Endothelial cell of hepatic sinusoid (primary cell): ENCODE data around the gene SYN1.

ENCODE experiments used
- in situ Hi-C: cut with HindIII; loops from 2 replicates; pipeline ENCODE4 v1.10.0; 2017; ENCODE audit warnings: low sequenced_read_pairs

The SYN1 gene

DNA sequence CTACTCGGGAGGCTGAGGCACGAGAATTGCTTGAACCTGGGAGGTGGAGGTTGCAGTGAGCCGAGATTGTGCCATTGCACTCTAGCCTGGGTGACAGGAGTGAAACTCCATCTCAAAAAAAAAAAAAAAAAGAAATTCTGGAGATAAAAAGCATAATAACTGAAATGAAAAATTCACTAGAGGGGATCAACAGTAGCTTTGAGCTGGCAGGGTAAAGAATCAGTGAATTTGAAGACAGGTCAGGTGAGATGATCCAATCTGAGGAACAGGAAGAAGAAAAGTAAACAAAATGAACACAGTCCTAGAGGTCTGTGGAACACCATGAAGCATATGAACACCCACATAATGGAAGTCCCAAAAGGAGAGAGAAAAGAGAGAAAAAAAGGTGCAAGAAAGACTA is 22.4 kb downstream of the SYN1 start:
- in situ Hi-C loops: no loop called here

DNA sequence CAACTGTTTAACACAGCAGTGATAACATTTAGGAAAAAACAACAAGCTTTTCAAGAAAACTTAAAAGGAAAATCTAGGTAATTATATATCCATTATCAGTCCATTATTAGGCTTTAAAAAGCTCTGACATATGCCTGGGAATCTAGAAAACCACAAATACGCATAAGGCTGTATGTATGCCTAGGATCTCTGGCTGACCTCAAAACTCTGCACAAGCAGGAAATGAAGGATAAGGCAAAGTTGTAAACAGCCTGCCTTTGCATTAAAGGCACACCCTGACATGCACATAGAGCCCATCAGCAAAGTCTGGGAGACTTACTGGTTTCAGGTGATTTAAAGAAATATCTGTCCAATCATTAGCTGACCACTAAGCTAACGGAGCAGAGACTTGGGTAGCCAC is 23.4 kb downstream of the SYN1 start:
- in situ Hi-C loops: no loop called here

DNA sequence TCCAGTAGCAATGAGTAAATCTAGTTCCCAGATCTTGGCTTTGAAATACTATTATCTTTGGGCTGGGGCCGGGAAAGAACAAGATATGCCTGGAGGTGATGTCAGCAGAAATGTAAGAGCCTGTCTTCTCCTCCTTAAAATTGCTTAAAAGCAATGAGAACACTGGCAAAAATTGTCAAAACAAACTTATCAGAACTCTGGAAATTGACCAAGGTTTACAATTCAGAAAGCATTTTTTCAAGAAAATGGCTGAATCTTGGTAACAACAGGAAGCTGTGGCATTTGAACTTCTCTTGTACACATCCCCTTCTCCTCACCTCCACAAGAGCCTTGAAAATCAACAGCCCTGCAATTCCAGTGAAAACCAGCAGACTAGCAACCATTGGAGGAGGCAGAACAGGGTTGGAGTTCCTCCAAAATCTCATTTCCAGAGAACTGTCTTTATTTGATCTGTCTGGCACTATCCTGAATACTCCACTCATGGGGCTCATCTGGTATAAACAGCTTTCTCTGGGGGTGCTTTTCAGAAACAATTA is 23.9 kb downstream of the SYN1 start:
- in situ Hi-C loops: no loop called here

DNA sequence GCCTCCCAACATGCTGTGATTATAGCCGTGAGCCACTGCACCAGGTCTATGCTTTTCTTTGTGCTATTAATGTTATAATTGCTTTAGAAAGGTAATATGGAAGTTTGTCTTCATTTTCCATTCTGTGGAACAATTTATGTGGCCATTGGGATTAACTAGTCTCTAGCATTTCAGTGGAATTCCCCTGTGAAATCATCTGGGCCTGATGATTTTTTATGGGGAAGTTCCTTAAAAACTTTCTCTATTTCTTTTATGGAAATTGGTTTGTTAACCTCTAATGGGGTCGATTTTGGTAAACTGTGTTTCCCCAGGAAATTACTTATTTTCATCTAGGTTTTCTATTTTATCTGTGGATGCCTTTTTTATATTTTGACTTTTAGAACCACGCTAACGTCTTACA is 26.1 kb downstream of the SYN1 start:
- in situ Hi-C loops: no loop called here

DNA sequence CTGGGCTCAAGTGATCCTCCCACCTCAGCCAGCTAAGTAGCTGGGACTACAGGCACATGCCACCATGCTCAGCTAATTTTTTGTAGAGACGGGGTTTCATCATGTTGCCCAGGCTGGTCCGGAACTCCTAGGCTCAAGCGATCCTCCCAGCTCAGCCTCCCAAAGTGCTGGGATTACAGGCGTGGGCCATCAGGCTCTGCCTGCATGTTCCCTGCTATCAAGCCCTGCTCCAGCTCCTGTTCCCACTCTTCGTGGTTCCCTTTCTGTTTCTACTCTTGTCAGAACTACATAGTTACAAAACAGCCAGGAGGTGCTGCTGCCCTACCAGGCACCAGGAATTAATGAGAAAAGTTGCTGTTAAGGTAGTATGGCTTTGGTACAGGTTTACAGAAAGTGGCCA is 28.7 kb downstream of the SYN1 start:
- in situ Hi-C loops: no loop called here

DNA sequence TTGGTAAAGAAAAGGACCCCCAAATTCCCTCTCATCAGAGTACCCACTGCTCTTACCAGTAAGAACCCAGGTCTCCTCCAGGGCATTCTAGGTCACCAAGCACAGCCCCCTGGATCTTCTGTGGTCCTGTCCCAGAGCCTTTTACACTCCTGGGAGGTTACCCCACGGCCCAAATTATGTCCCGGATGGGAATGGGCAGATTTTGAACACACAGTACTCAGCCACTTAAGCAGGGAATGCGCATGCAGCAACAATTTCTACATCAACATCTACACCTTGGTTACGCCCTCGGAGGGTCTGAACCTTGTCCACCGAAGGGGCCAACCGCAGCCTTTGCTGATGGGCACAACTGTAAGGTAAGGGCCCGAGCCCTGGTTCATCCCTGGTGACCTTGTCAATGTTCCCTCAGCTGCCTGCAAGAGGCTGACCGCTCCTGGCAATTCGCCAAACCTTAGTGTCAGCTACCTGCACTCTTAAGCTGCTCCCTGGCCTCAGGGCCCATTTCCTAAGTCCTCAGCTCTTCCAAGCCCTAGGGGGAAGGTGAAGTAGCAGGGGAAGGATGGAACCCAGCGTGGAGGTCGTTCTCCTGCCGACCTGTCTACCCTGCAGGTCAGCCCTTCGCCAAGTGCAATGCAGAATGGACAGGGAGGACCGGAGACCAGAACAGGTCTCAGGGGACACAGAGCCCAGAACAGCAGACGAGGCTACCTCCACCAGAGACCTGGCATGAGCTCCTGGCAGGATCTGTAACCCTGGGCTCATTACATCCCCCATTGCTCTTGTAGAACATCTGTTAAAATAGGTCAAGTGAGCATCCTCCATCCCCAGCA is 31.5 kb downstream of the SYN1 start:
- in situ Hi-C loops: no loop called here

DNA sequence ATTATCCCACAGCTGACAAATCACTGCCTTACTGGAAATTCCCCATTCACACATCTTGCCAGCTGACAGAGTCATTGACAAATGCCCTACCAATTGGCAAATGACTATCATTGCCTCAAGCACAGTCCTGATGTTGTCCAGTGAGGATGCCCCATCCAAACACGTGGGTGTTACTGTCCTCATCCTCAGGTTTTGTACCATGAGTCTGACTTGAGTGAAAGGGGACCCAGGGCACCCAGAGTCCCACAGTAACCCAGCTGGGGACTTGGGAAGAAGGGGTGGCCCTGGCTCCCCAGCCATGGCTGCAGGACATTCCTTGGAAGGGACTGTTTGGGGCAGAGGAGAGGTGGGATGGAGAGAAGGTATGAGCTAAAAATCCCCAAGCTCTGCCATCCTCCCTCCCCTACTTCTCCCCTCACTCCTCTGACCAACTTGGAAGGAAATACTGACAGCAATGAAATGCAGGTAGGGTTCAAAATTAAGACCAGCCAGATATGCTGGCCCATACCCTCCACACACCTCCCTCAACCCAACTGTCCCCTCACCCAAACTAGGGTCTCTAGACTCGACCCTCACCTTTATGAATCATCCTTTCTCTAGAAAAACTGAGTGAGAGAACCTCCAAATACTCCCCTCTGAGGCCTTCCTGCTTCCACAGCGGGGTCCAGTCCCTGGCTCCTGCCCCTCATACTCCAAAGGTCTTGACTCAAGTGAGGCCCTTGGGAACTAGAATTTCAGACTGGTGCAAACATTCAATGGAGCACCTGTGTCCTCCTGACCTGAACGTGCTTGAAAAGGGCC is 32.4 kb downstream of the SYN1 start:
- in situ Hi-C loops: no loop called here

DNA sequence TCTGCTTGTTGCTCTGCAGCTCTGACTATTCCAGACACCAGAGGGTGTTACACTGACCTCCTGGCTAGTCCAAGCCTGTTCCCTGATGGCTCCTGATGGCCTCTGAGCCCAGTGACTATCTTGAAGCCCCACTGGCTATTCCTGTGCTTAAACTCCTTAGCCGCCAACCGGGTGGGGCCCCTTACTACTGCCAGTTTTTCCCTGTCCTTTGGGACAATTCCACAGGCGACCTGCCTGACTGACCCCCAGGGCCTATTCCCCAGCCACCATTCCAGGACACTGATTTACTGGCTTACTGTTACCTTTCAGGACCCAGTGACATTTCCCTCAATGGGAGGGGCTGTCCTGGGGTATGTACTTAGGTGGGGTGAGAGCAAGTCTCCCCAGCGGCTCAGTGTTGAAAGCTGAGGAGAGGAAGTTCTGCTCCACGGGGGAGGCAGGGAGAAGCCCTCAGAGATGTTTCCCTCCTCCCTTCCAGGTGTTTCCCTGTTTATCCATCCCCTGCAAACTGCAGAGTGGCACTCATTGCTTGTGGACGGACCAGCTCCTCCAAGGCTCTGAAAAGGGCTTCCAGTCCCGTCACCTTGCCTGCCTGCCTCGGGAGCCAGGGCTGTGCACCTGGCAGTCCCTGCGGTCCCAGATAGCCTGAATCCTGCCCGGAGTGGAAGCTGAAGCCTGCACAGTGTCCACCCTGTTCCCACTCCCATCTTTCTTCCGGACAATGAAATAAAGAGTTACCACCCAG is 33.4 kb downstream of the SYN1 start:
- in situ Hi-C loops: no loop called here

DNA sequence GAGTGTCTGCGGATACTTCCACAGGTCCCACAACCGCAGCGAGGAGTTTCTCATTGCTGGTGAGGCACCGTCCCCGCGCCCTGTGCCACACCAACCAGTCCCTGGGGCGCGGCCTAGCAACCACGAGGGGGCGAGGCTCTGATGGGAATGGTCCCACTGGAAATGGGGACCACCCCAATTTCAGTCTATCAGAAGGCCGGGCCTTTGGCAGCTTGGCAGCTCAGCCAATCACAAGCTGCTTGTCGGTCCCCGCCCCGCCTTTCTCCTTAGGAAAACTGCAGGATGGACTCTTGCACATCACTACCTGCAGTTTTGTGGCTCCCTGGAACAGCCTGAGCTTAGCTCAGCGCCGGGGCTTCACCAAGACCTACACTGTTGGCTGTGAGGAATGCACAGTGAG is 34.4 kb downstream of the SYN1 start:
- in situ Hi-C loops: no loop called here

DNA sequence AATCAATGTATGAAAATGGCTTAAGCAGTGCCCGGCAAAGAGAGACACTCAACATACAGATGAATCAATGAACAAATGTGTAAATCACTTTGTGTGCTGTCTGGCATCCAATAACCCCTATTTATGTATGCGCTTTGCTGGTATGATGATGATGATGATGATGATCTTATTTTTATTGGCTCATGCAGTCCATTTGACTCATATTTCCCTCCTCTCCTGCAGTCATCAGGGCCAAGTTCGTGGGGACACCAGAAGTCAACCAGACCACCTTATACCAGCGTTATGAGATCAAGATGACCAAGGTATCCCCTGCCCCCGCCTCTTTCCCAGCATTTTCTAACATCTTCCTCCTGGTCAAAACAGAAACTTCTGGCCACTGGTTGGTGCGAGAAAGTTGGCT is 34.9 kb downstream of the SYN1 start:
- in situ Hi-C loops: no loop called here

DNA sequence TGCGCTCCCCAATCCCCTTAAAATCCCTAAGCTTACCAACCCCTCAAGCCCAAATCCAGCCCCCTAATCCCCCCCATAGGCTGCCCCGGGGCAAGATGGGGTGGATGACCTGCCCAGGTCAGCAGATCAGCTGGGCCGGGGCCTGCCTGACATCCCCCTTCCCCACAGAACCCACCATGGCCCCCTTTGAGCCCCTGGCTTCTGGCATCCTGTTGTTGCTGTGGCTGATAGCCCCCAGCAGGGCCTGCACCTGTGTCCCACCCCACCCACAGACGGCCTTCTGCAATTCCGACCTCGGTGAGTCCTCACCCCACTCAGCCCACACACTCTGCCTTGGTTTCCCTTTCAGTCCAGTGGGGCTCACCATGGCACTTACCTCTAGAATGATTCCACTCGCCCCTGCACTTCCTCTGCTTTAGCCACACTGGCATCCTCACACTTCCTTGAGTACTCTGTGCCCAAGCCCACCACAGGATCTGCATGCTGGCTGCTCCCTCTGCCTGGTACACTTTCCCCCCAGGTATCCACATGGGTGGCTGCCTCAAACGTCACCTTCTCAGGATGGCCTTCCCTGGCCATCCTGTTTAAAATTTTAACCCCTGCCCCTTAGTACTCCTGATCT is 36.3 kb downstream of the SYN1 start:
- in situ Hi-C loops: no loop called here

DNA sequence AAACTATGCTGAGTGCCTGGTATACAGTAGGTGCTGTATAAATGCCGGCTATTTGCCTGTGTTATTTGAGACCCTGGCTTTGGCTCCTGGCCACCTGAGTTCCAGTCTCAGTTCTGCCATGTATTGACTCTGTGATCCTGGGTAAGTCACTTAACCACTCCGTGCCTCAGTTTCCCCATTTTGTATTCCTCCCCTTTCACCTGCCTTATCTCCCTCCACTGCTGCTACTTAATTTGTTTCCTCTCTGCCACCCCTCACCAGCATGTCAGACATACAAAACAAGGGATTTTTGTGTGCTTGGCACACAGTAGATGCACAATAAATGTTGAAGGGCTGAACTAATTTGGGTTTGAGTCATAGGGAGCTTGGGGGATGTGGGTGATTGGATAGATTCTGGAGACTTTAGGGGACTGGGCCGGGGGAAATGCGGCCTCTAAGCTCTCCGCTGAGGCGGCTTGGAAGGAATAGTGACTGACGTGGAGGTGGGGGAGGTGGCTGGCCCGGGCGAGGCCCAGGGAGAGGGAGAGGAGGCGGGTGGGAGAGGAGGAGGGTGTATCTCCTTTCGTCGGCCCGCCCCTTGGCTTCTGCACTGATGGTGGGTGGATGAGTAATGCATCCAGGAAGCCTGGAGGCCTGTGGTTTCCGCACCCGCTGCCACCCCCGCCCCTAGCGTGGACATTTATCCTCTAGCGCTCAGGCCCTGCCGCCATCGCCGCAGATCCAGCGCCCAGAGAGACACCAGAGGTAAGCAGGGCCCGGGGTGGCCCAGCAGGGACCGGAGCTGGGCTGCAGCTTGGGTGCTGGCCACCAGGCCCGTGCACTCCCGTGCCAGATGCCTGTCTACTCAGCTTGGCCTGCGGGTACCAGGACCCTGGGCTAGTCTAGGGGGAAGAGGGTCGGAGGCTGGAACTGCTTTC is 37.7 kb downstream of the SYN1 start, which contains the start of gene TIMP1:
Gene TIMP1, plus strand, starts transcription at position 706 of the 917 bp plus-strand sequence. CDS start 980 bp downstream, outside the sequence.
- in situ Hi-C loops: no loop called here

DNA sequence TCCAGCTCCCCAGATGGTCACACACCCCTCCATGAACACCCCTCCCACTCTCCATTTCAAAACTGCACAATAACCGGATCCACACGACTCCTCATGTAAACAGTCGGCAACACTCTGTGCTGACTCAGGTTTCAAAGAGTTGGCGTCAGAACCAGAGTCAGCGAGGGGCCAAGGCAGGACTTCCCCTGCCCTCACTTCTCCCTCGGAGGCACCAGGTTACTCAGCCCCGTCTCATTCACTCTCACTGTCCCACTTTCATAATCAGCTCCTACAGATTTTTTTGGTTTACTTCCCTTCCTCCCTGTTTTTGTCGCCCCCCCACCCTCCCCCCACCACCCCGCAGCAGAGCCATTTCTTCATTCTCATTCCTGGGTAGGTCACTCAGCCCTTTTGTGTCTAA is 40.1 kb downstream of the SYN1 start:
- in situ Hi-C loops: no loop called here

DNA sequence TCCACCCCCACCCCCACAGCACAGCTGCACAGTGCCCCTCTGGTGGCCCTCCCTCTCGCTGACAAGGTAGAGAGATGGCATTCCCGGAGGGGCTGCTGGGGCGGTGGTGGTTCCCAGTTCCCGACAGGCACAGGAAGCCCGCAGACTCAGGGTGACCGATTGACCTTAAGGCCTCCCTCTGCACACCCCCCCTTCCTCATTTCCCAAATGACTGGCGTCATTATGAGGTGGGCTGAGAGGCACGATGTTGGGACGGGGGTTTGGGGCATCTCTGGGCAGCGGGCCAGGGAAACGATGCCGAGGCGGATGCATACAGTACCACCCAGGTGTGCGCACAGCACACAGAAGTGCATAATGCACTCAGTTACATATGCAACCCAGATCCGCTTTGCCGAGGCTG is 41.0 kb downstream of the SYN1 start:
- in situ Hi-C loops: no loop called here

DNA sequence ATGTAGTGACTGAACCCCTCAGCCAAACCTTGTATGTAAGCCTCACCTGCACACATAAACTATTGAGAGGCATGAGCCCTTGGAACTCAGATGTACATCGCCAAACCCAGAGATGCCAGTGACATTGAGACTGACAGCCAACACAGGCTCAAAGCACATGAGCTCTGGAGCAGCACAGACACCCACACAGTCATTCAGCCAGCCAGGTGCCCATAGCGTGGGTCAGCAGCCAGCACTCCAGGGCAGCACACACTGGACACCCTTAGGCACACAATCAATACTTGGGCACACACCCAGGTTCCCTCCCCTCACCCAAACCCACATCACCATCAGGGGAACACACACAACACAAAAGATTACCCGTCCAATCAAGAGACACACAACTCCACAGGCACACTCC is 41.8 kb downstream of the SYN1 start:
- in situ Hi-C loops: no loop called here

DNA sequence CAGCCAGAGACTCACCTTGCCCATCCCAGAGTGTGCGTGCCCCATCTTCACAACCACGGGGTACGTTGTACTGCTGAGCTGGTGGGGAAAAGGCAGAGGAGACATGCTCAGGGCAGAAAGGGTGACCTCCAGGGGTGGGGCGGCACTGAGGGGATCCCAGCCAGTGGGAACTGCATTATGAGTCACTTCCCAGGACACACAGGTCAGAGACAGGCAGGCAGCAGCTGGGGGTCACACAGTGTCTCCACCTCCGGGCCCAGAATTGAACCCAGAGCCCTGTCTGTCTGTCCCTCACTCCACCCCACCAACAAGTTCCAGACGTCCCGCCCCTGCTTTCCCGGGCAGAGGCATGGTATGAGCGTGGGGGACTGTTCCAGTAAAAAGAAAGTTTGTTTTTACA is 42.2 kb downstream of the SYN1 start:
- in situ Hi-C loops: no loop called here

DNA sequence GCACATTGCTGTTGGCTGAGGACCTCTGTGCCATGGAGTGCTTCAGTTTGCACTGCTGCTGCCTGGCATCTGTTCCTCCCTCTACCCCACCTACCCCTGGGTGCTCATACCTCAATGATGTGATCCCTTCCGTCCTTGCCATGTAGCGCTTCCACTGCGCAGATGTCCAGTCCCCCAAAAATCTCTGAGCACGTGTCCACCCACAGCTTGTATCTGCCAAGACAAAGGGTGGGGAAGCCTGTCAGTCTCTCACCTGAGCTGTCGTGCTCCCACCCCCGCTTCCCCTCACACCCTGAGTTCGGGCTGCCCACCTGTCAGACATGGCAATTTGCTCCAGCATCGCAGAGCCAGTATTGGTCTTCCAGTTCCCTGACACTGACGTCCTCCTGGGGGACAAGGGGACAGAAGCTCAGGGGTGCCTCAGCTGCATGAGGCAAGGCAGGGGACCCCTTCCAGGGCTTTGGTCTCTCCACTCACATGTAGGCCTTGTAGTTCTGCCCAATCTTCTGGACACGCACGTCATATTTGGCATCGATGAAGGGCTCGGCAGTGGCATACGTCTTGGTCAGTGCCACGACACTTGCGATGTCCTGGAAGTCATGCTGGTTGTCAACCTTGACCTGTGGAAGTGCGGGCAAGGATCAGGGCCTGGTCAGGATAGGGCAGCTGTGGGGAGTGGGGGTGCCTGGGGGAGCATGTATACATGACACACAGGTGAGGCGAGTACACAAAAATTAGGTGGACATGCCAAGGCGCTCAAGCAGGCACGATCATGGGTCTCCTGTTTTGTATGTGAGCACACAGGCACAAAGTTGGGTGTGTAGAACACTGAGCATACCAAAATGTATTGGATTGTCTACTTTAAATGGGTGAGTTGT is 43.4 kb downstream of the SYN1 start:
- in situ Hi-C loops: no loop called here

DNA sequence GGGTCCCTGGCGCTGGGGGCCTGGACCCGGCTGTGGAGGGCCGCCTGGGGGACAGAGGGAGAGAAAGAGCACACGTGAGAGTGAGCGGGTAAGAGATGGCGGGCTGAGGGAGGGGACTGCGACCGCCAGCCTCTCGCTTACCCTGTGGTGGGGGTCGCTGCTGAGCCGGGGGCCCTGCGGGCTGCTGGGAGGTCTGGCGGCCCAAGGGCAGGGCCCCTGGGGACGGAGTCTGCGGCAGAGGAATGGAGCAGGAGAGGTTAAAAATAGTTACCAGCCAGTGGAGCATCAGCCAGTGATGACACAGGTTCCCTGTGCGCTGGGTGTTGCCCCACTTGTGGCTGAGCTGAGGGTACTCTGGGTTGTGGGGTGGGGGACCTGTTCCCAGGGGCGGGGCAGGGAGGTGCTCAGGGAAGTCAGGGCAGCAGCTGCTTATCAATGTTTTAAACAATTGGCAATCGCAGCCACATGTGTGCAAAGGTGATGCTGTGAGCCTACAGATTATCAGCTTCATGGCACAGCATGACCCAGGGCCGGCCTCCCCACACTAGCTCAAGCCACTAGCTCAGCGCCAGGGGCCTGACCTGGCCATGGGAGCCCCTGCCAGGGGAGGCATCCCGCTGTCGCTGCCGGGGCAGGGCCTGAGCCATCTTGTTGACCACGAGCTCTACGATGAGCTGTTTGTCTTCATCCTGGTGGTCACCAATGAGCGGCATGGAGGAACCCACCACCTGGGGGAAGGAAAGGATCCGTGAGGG is 44.9 kb downstream of the SYN1 start:
- in situ Hi-C loops: no loop called here
